ENCODE measurements around the gene ATRNL1. TPM values are rescaled to one million over a fixed set of nuclear protein-coding genes. Genes with fewer than 3 reads are reported as not detected.

The ATRNL1 gene
- total RNA-seq, 4 donors from 2014 or later: 0.34 to 0.98 (median 0.44) TPM; not detected in 1

GRCh38 chr10:115968236-115968635 lies 875.1 kb downstream of the ATRNL1 start:
- TF ChIP-seq, protein P1, sequence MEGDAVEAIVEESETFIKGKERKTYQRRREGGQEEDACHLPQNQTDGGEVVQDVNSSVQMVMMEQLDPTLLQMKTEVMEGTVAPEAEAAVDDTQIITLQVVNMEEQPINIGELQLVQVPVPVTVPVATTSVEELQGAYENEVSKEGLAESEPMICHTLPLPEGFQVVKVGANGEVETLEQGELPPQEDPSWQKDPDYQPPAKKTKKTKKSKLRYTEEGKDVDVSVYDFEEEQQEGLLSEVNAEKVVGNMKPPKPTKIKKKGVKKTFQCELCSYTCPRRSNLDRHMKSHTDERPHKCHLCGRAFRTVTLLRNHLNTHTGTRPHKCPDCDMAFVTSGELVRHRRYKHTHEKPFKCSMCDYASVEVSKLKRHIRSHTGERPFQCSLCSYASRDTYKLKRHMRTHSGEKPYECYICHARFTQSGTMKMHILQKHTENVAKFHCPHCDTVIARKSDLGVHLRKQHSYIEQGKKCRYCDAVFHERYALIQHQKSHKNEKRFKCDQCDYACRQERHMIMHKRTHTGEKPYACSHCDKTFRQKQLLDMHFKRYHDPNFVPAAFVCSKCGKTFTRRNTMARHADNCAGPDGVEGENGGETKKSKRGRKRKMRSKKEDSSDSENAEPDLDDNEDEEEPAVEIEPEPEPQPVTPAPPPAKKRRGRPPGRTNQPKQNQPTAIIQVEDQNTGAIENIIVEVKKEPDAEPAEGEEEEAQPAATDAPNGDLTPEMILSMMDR (IDR thresholded peaks at IDR 0.05; ENCODE audit: low read depth): no peak

DNA sequence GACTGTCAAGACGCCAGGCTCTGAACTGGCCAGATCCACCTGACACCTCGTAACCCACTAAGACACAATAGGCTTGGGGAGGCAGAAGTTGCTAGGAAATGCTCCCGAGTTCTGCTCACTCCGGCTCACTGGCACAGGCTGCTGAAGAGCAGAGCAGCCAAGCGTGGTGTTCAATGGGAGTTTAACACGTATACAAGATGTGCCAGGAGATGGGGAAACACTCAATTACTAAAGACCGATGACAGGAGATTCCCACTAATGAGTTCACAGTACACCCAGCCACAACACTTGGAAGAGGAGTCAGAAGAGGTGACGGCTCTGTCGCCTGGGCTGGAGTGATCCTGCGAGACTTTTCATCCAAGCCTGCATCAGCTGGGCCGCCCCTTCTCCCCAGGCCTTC lies 876.4 kb downstream of the ATRNL1 start:
- TF ChIP-seq, protein P1 (IDR thresholded peaks at IDR 0.05; ENCODE audit: low read depth): no peak

- TF ChIP-seq, protein P1 (IDR thresholded peaks at IDR 0.05; ENCODE audit: low read depth): no peak
Measured at GRCh38 chr10:115971921-115972320, 878.8 kb downstream of the ATRNL1 start.

GRCh38 chr10:115972426-115972825 lies 879.3 kb downstream of the ATRNL1 start:
- TF ChIP-seq, protein P1 (IDR thresholded peaks at IDR 0.05; ENCODE audit: low read depth): no peak

- TF ChIP-seq, protein P1 (IDR thresholded peaks at IDR 0.05; ENCODE audit: low read depth): no peak
Measured at GRCh38 chr10:115974351-115974750, 881.2 kb downstream of the ATRNL1 start.

- TF ChIP-seq, protein P1 (IDR thresholded peaks at IDR 0.05; ENCODE audit: low read depth): no peak
Measured at GRCh38 chr10:115974816-115975430, 881.8 kb downstream of the ATRNL1 start.

- TF ChIP-seq, protein P1 (IDR thresholded peaks at IDR 0.05; ENCODE audit: low read depth): no peak
Measured at GRCh38 chr10:115975506-115975905, 882.3 kb downstream of the ATRNL1 start.

All from subcutaneous adipose tissue (tissue), 4 donors.